H1 (cell line): ENCODE results near the gene TBX15. TPM values are rescaled to one million over a fixed set of nuclear protein-coding genes. Genes with fewer than 3 reads are reported as not detected.

ENCODE experiments used
- ASH2L ChIP-seq: fragments of 200-600, 300-600 bp; sonication (generic); IDR thresholded peaks from one replicate; pipeline ENCODE4 v1.7.1; 2017; ENCODE audit warnings: low read length
- BACH1 ChIP-seq: IDR thresholded peaks from 2 replicates; pipeline ENCODE4 v1.6.1; 2012; ENCODE audit warnings: low read length, improper control_type of control experiment
- CHD2 ChIP-seq: IDR thresholded peaks from 2 replicates; pipeline ENCODE4 v1.6.1; 2012; ENCODE audit warnings: low read length, improper control_type of control experiment
- CHD7 ChIP-seq: fragments of 300-600 bp; sonication (generic); IDR thresholded peaks from 2 replicates; pipeline ENCODE4 v1.7.1; 2012; ENCODE audit warnings: low read length, moderate library complexity, mild to moderate bottlenecking, inconsistent platforms; ENCODE audit not compliant: insufficient replicate concordance
- E2F6 ChIP-seq: IDR thresholded peaks from 2 replicates; pipeline ENCODE4 v1.6.1; 2012; ENCODE audit warnings: inconsistent platforms
- HDAC2 ChIP-seq, 2 experiments: fragments of 300-600 bp in 1 of 2; sonication (generic) in 1 of 2; IDR thresholded peaks; 2 replicates each; pipeline ENCODE4 v1.6.1; 2011 to 2012; ENCODE audit warnings: low read depth in 2 of 2, low read length in 2 of 2, mild to moderate bottlenecking in 2 of 2, moderate library complexity in 2 of 2, borderline replicate concordance in 1 of 2, inconsistent platforms in 1 of 2
- POU5F1 ChIP-seq: IDR thresholded peaks from 2 replicates; pipeline ENCODE4 v1.6.1; 2011; ENCODE audit warnings: low read depth, mild to moderate bottlenecking, low read length, moderate library complexity
- SRF ChIP-seq: IDR thresholded peaks from 2 replicates; pipeline ENCODE4 v1.6.1; 2011; ENCODE audit warnings: mild to moderate bottlenecking, low read depth, low read length, moderate library complexity
- TAF1 ChIP-seq: IDR thresholded peaks from 2 replicates; pipeline ENCODE4 v1.6.1; 2011; ENCODE audit warnings: mild to moderate bottlenecking, low read depth, low read length
- ZNF274 ChIP-seq: IDR thresholded peaks from 2 replicates; pipeline ENCODE4 v1.7.0; 2012; ENCODE audit warnings: low read length, borderline replicate concordance; ENCODE audit errors: extremely low read depth
- polyA plus RNA-seq, 7 experiments: library from polyadenylated mRNA; depleted of rRNA in 3 of 7; stranded (reverse) in 5 of 7; unstranded in 2 of 7; fragments of >200 nt in 5 of 7; fragments of 200-250 nt in 2 of 7; gene quantifications; 1 replicate in 5 of 7; 2 replicates in 1 of 7; 4 replicates in 1 of 7; pipeline versions ENCODE4 v1.2.1 to v1.2.3, GENCODE V29; 2011 to 2013; ENCODE audit warnings: missing spikeins in 2 of 7, mixed read lengths in 2 of 7
- total RNA-seq: library from RNA; stranded (reverse); fragmentation: NEBNext Ultra II Directional; extraction: Animal tissue kit (Norgen Biotek cat#: 25700); gene quantifications from 2 replicates; pipeline ENCODE4 v1.2.1, GENCODE V29; 2021

TBX15 gene
- total and polyA plus RNA-seq, 2 of the 8 experiments (the other 6 are each of a cell fraction or from before 2014, with no cell fraction given), result 0.14 to 0.24 TPM

- no peak for TF ChIP-seq CHD7
- TF ChIP-seq ZNF274, result no peak
- no peak for TF ChIP-seq POU5F1
- TF ChIP-seq E2F6, result no peak
- no peak for TF ChIP-seq ASH2L
- no peak for TF ChIP-seq BACH1
- no peak for TF ChIP-seq SRF
- TF ChIP-seq TAF1, result no peak
- no peak for TF ChIP-seq CHD2
- TF ChIP-seq HDAC2 (IDR thresholded peaks at IDR 0.05; ENCODE audit: borderline replicate concordance in 1 of 2, low read depth in 2 of 2, low read length in 2 of 2), result no peak
Observed at GRCh38 chr1:118927427-118928187, 60.5 kb downstream of the TBX15 start (continued).
